Ascending aorta (tissue), 2 donors: Measurements from ENCODE around the gene TM7SF3. TPM values are rescaled to one million over a fixed set of nuclear protein-coding genes. Genes with fewer than 3 reads are reported as not detected.

Experiments
- DNase-seq, 2 donors: peaks; one replicate each; pipeline ENCODE4 v3.0.0-alpha.2; 2019; ENCODE audit warnings: low spot score in 2 of 2
- H3K27ac ChIP-seq, 2 donors: fragments of 200-600 bp; sonication (generic); one replicate each; pipeline ENCODE4 v1.5.1; 2016 to 2017; ENCODE audit warnings: mild to moderate bottlenecking in 1 of 2
- H3K27me3 ChIP-seq: fragments of 200-600 bp; sonication (generic); one replicate; pipeline ENCODE4 v1.5.1; 2017
- H3K36me3 ChIP-seq, 2 donors: fragments of 200-600 bp; sonication (generic); one replicate each; pipeline ENCODE4 v1.5.1; 2016
- H3K4me1 ChIP-seq, 2 donors: fragments of 200-600 bp; sonication (generic); one replicate each; pipeline ENCODE4 v1.5.1; 2016 to 2017; ENCODE audit warnings: mild to moderate bottlenecking in 1 of 2
- H3K4me3 ChIP-seq, 2 donors: fragments of 200-600 bp; sonication (generic); one replicate each; pipeline ENCODE4 v1.5.1; 2016 to 2017; ENCODE audit warnings: mild to moderate bottlenecking in 1 of 2
- H3K9me3 ChIP-seq, 2 donors: fragments of 200-600 bp; sonication (generic); one replicate each; pipeline ENCODE4 v1.5.1; 2016
- intact Hi-C: fragments of 100-400 bp; cut with DNase I; formaldehyde crosslinking; loops from one replicate; pipeline ENCODE4 v1.15.1; 2023
- total RNA-seq: library from RNA; depleted of rRNA; stranded (reverse); fragments of >200 nt; gene quantifications from one replicate; pipeline ENCODE4 v1.1.0, GENCODE V29; 2016
- TF ChIP-seq, protein P1 (sequence below), 3 experiments: fragments of 200-600 bp in 2 of 3; fragments of 450-650 bp in 1 of 3; sonication (generic) in 2 of 3; IDR thresholded peaks; one replicate each; pipeline ENCODE4 v1.5.1; 2016 to 2019; ENCODE audit warnings: antibody characterized with exemption in 3 of 3, mild to moderate bottlenecking in 1 of 3, moderate library complexity in 1 of 3

TM7SF3 gene
- total RNA-seq, 1 donor from 2014 or later: 213 TPM

DNA sequence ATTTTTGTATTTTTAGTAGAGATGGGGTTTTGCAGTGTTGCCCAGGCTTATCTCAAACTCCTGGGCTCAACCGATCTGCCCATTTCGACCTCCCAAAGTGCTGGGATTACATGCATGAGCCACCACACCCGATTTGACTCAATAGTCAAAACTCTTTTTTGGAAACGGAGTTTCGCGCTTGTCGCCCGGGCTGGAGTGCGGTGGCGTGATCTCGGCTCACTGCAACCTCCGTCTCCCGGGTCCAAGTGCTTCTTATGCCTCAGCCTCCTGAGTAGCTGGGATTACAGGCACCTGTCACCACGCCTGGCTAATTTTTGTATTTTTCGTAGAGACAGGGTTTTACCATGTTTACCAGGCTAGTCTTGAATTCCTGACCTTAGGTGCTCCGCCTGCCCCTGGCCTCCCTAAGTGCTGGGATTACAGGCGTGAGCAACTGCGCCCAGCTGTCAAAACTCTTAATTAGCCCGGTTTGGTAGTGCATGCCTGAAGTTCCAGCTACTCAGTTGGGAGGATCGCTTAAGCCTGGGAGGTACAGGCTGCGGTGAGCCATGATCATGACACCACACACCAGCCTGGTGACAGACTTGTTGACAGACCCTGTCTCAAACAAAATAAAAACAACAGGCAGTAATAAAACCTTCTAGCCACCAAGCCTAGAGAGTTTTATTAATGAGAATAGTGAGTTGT, 20.6 kb upstream of the TM7SF3 start:
- Histone ChIP-seq H3K4me3 (no peak overlapping the region), H3K27me3 (no peaks in the 10 kb centered on the region), H3K36me3 (peaks cover 26 to 50% of the 10 kb centered on the region in 2 donors), H3K9me3 (no peaks in the 10 kb centered on the region), H3K4me1 (no peaks in the 10 kb centered on the region), H3K27ac (no peak overlapping the region)
- intact Hi-C loops: no loop called here
- no peak for DNase-seq
- TF ChIP-seq, protein P1, sequence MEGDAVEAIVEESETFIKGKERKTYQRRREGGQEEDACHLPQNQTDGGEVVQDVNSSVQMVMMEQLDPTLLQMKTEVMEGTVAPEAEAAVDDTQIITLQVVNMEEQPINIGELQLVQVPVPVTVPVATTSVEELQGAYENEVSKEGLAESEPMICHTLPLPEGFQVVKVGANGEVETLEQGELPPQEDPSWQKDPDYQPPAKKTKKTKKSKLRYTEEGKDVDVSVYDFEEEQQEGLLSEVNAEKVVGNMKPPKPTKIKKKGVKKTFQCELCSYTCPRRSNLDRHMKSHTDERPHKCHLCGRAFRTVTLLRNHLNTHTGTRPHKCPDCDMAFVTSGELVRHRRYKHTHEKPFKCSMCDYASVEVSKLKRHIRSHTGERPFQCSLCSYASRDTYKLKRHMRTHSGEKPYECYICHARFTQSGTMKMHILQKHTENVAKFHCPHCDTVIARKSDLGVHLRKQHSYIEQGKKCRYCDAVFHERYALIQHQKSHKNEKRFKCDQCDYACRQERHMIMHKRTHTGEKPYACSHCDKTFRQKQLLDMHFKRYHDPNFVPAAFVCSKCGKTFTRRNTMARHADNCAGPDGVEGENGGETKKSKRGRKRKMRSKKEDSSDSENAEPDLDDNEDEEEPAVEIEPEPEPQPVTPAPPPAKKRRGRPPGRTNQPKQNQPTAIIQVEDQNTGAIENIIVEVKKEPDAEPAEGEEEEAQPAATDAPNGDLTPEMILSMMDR (IDR thresholded peaks at IDR 0.05): no peak

DNA sequence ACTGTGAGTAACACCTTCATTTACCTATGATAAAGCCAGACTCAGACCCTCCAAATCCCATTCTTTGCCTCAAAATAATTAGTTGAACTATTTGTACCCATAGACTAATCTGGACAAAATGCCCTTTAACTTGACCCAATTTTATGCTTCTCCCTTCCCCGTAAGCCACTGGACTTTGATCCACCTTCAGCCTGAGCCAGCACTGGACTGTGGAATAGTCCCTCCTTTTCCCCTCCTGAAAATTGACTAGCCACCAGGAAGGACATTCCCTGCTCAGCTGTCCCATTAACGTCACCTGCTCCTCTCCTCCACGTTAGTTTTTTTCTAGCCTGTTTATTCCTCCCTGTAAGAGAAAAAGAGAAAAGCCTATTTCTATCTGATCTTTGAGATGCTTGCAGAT, 18.5 kb upstream of the TM7SF3 start:
- H3K4me3 ChIP-seq: no peak overlapping the region
- no peak for DNase-seq
- intact Hi-C loops: no loop called here
- H3K4me1 ChIP-seq: no peaks in the 10 kb centered on the region
- peaks cover 43 to 68% of the 10 kb centered on the region in 2 donors for H3K36me3 ChIP-seq
- H3K27me3 ChIP-seq: no peaks in the 10 kb centered on the region
- TF ChIP-seq, protein P1 (IDR thresholded peaks at IDR 0.05): no peak
- no peaks in the 10 kb centered on the region for H3K9me3 ChIP-seq
- H3K27ac ChIP-seq: no peak overlapping the region

DNA sequence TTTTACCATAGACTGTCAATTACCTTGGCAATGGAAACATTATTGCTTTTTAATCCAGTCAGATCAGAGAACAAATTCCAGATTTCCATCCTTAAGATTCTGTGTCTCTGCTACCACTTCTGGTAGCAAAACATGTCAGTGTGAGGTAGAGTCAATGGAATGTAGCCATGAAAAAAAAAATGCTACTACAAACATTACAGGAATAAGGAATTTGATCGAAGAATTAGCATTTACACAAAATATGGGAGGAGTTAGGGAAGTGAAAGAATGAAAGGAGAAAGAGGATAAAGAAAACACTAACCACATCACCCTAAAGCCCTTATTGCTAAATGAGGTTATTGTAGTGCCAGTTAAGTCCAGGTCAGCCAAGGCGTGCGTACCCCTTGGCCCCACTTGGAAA, 17.3 kb upstream of the TM7SF3 start:
- Histone ChIP-seq H3K27ac (no peak overlapping the region), H3K36me3 (peaks cover 43 to 76% of the 10 kb centered on the region in 2 donors), H3K9me3 (no peaks in the 10 kb centered on the region), H3K4me1 (no peaks in the 10 kb centered on the region), H3K27me3 (no peaks in the 10 kb centered on the region), H3K4me3 (no peak overlapping the region)
- intact Hi-C loops: no loop called here
- no peak for DNase-seq
- TF ChIP-seq, protein P1 (IDR thresholded peaks at IDR 0.05): no peak

DNA sequence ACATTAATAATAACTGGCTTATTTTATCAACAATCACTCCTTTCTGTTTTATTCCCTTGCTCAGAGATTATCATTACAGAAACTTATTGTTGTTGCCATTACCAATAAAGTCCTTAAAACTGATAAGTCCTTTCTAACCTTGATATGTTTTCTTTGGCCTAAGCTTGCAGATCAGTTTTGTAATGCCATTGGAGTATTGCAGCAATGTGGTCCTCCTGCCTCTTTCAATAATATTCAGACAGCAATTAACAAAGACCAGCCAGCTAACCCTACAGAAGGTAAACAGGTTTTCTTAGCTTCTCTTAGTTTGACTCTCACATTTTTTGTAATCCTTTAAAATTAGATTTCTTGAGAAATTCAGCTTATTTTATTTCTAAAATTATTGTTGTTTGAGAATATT, 12.1 kb upstream of the TM7SF3 start:
- Histone ChIP-seq H3K9me3 (no peaks in the 10 kb centered on the region), H3K27me3 (no peaks in the 10 kb centered on the region), H3K4me3 (no peak overlapping the region), H3K36me3 (peaks cover 31 to 45% of the 10 kb centered on the region in 2 donors), H3K27ac (no peak overlapping the region), H3K4me1 (peaks cover 10 to 16% of the 10 kb centered on the region in 2 donors)
- DNase-seq: no peak
- TF ChIP-seq, protein P1 (IDR thresholded peaks at IDR 0.05): no peak
- intact Hi-C loops: no loop called here

DNA sequence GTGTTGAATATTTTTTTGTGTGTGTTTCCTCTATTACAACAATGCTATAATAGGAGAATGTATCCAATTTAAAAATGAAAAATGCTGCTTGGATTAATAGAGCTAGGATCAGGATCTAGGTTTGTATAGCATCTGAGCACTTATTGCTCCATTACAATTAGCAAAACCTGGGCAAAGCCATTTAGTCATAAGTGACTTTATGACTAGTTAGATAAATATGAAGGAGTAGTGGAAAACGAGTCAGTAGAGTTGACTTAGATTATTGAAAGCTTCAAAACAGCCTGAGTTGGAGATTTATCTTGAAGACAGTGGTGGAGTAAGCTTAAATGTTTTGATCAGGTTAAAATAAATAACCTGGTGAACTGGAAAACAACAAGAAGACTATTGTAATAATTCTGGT, 10.9 kb upstream of the TM7SF3 start:
- H3K4me1 ChIP-seq: peaks cover 10 to 16% of the 10 kb centered on the region in 2 donors

More for the DNA sequence above, 10.9 kb upstream of the TM7SF3 start:
- H3K27me3 ChIP-seq: no peaks in the 10 kb centered on the region
- peaks cover 24 to 34% of the 10 kb centered on the region in 2 donors for H3K36me3 ChIP-seq
- TF ChIP-seq, protein P1 (IDR thresholded peaks at IDR 0.05): no peak
- DNase-seq: no peak
- no peak overlapping the region for H3K4me3 ChIP-seq
- intact Hi-C loops: no loop called here
- H3K27ac ChIP-seq: no peak overlapping the region
- no peaks in the 10 kb centered on the region for H3K9me3 ChIP-seq
